ENCODE data around the gene PCDHGC3. TPM values are rescaled to one million over a fixed set of nuclear protein-coding genes. Genes with fewer than 3 reads are reported as not detected.

The PCDHGC3 gene
- total and polyA plus RNA-seq, 2 of the 13 experiments (the other 11 are each of a cell fraction or from before 2014, with no cell fraction given) = 0.20 to 0.30 TPM

GRCh38 chr5:141477815-141478214 is 2.0 kb downstream of the PCDHGC3 start (continued):
- TF ChIP-seq, protein P1, sequence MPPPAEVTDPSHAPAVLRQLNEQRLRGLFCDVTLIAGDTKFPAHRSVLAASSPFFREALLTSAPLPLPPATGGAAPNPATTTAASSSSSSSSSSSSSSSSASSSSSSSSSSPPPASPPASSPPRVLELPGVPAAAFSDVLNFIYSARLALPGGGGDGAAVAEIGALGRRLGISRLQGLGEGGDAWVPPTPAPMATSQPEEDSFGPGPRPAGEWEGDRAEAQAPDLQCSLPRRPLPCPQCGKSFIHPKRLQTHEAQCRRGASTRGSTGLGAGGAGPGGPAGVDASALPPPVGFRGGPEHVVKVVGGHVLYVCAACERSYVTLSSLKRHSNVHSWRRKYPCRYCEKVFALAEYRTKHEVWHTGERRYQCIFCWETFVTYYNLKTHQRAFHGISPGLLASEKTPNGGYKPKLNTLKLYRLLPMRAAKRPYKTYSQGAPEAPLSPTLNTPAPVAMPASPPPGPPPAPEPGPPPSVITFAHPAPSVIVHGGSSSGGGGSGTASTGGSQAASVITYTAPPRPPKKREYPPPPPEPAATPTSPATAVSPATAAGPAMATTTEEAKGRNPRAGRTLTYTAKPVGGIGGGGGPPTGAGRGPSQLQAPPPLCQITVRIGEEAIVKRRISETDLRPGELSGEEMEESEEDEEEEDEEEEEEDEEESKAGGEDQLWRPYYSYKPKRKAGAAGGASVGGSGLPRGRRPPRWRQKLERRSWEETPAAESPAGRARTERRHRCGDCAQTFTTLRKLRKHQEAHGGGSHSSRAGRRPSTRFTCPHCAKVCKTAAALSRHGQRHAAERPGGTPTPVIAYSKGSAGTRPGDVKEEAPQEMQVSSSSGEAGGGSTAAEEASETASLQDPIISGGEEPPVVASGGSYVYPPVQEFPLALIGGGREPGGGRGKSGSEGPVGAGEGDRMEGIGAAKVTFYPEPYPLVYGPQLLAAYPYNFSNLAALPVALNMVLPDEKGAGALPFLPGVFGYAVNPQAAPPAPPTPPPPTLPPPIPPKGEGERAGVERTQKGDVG (CRISPR knock-in tag; IDR thresholded peaks at IDR 0.05; ENCODE audit: borderline replicate concordance) = no peak
- TF ChIP-seq MNT (IDR thresholded peaks at IDR 0.05) (no peak), ERF (CRISPR knock-in tag; IDR thresholded peaks at IDR 0.05) (no peak), DNMT3B (CRISPR knock-in tag; conservative IDR thresholded peaks at IDR 0.05) (no peak), KLF11 (CRISPR knock-in tag; IDR thresholded peaks at IDR 0.05) (no peak), EED (CRISPR knock-in tag; IDR thresholded peaks at IDR 0.05) (no peak)

- POLR2A ChIA-PET = no interaction called here
- 79% methylated on average over 20 of the region's 20 CpGs for WGBS (ENCODE audit: low lambda C conversion rate)
- Histone ChIP-seq H3K27ac (ENCODE audit: extremely low read length, insufficient read depth, low read length) (no peak overlapping the region), H3K79me2 (ENCODE audit: insufficient read depth, low read length) (no peaks in the 10 kb centered on the region), H3K4me2 (ENCODE audit: low read depth, low read length) (no peak overlapping the region), H3K4me1 (ENCODE audit: insufficient read depth, low read length) (no peaks in the 10 kb centered on the region), H4K20me1 (ENCODE audit: insufficient read depth, low read length) (no peaks in the 10 kb centered on the region), H3K9me3 (ENCODE audit: low read length) (no peaks in the 10 kb centered on the region), H2AFZ (ENCODE audit: low read length) (no peak overlapping the region), H3K4me3 (replicated peaks in 1 of 3; ENCODE audit: insufficient read depth in 1 of 3, low read depth in 2 of 3, low read length in 3 of 3) (no peak overlapping the region), H3K27me3 (ENCODE audit: control insufficient read depth in 1 of 2, insufficient read depth in 2 of 2, low read length in 2 of 2) (peaks cover 1 to 8% of the 10 kb centered on the region in 2 experiments; a peak in 1 of 5 replicates), H3K9ac (ENCODE audit: insufficient read depth, low read depth, low read length) (no peak overlapping the region), H3K36me3 (replicated peaks in 1 of 2; ENCODE audit: control insufficient read depth in 1 of 2, insufficient read depth in 2 of 2, low read length in 2 of 2) (no peaks in the 10 kb centered on the region)
- no TSS peak for BruUV-seq (replicated peaks)
- no peak for DNase-seq (ENCODE audit: low spot score)
- TF ChIP-seq ZEB1 (IDR thresholded peaks at IDR 0.05; ENCODE audit: insufficient replicate concordance, low read depth) = peak; percentile 73
- TF ChIP-seq, protein P2, sequence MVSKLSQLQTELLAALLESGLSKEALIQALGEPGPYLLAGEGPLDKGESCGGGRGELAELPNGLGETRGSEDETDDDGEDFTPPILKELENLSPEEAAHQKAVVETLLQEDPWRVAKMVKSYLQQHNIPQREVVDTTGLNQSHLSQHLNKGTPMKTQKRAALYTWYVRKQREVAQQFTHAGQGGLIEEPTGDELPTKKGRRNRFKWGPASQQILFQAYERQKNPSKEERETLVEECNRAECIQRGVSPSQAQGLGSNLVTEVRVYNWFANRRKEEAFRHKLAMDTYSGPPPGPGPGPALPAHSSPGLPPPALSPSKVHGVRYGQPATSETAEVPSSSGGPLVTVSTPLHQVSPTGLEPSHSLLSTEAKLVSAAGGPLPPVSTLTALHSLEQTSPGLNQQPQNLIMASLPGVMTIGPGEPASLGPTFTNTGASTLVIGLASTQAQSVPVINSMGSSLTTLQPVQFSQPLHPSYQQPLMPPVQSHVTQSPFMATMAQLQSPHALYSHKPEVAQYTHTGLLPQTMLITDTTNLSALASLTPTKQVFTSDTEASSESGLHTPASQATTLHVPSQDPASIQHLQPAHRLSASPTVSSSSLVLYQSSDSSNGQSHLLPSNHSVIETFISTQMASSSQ (IDR thresholded peaks at IDR 0.05; ENCODE audit: low read depth) = no peak
- TF ChIP-seq, protein P2 (CRISPR knock-in tag; IDR thresholded peaks at IDR 0.05; ENCODE audit: borderline replicate concordance) = no peak
- in situ Hi-C loops (cut with HindIII; ENCODE audit: extremely low pct_ligation_motif_present, low pct_unique_long_range_greater_than_20kb) = no loop called here
- no peak for ATAC-seq
- FAIRE-seq = no peak
- intact Hi-C loops (cut with micrococcal nuclease; ENCODE audit: unreplicated experiment) = no loop called here
- CTCF ChIA-PET (ENCODE audit: low intra/inter-chr PET ratio, low total read pairs) = no interaction called here
Observed at GRCh38 chr5:141478321-141478945, 2.7 kb downstream of the PCDHGC3 start.
